Smooth muscle cell (in vitro differentiated cells): ENCODE results near the gene CTXN3. TPM values are rescaled to one million over a fixed set of nuclear protein-coding genes. Genes with fewer than 3 reads are reported as not detected.

Experiments used
- DNase-seq: peaks from one replicate; lab custom pipeline; 2025; ENCODE audit not compliant: unreplicated experiment; lab: John Stamatoyannopoulos, UW
- H2AFZ ChIP-seq: fragments of 200-600 bp; sonication (generic); 2 replicates; pipeline ENCODE4 v1.6.0; 2016; ENCODE audit warnings: antibody characterized with exemption, low read depth, mild to moderate bottlenecking
- H3F3A ChIP-seq: fragments of 200-600 bp; sonication (generic); 2 replicates; pipeline ENCODE4 v1.6.0; 2017; ENCODE audit warnings: antibody characterized with exemption, low read depth
- H3K27ac ChIP-seq: fragments of 200-600 bp; sonication (generic); 2 replicates; pipeline ENCODE4 v1.5.1; 2016; ENCODE audit warnings: low read depth, mild to moderate bottlenecking
- H3K27me3 ChIP-seq: fragments of 200-600 bp; sonication (generic); 2 replicates; pipeline ENCODE4 v1.6.1; 2016; ENCODE audit warnings: low read depth, mild to moderate bottlenecking
- H3K36me3 ChIP-seq: fragments of 200-600 bp; sonication (generic); 2 replicates; pipeline ENCODE4 v1.5.1; 2016; ENCODE audit warnings: low read depth
- H3K4me1 ChIP-seq: fragments of 200-600 bp; sonication (generic); 2 replicates; pipeline ENCODE4 v1.5.1; 2016; ENCODE audit warnings: low read depth
- H3K4me2 ChIP-seq: fragments of 200-600 bp; sonication (generic); 2 replicates; pipeline ENCODE4 v1.6.0; 2016; ENCODE audit warnings: mild to moderate bottlenecking
- H3K4me3 ChIP-seq: fragments of 200-600 bp; sonication (generic); 2 replicates; pipeline ENCODE4 v1.5.1; 2016; ENCODE audit warnings: mild to moderate bottlenecking
- H3K79me2 ChIP-seq: fragments of 200-600 bp; sonication (generic); 2 replicates; pipeline ENCODE4 v1.6.0; 2016; ENCODE audit warnings: low read depth, mild to moderate bottlenecking
- H3K9ac ChIP-seq: fragments of 200-600 bp; sonication (generic); 2 replicates; pipeline ENCODE4 v1.6.0; 2016; ENCODE audit warnings: low read depth
- H3K9me3 ChIP-seq: fragments of 200-600 bp; sonication (generic); replicated peaks from 2 replicates; pipeline ENCODE4 v1.5.1; 2016; ENCODE audit warnings: low read depth
- H4K20me1 ChIP-seq: fragments of 200-600 bp; sonication (generic); 2 replicates; pipeline ENCODE4 v1.6.0; 2016; ENCODE audit warnings: low read depth
- WGBS: methylation state at CpG from one replicate; pipeline ENCODE4 v1.1.7; 2016; ENCODE audit warnings: low lambda C conversion rate; 5-methylcytosine and 5-hydroxymethylcytosine counted together
- polyA plus RNA-seq: library from polyadenylated mRNA; unstranded; fragments of >200 nt; fragmentation: Nextera tagmentation; extraction: Ambion mirVana; gene quantifications from 2 replicates; pipeline ENCODE4 v1.2.1, GENCODE V29; 2016
- total RNA-seq: library from RNA; depleted of rRNA; stranded (reverse); fragments of >200 nt; gene quantifications from 2 replicates; pipeline ENCODE4 v1.2.3, GENCODE V29; 2014
- TF ChIP-seq, protein P1 (sequence below): fragments of 200-600 bp; sonication (generic); IDR thresholded peaks from 2 replicates; pipeline ENCODE4 v1.5.1; 2017; ENCODE audit warnings: borderline replicate concordance, mild to moderate bottlenecking, antibody characterized with exemption; ENCODE audit not compliant: insufficient read depth, poor library complexity, severe bottlenecking

Gene CTXN3
- total and polyA plus RNA-seq, 2 experiments from 2014 or later = not detected

GRCh38 chr5:127612441-127613141 lies 36.3 kb upstream of the CTXN3 start:
- WGBS = 92% methylated on average over 4 of the region's 4 CpGs
- TF ChIP-seq, protein P1, sequence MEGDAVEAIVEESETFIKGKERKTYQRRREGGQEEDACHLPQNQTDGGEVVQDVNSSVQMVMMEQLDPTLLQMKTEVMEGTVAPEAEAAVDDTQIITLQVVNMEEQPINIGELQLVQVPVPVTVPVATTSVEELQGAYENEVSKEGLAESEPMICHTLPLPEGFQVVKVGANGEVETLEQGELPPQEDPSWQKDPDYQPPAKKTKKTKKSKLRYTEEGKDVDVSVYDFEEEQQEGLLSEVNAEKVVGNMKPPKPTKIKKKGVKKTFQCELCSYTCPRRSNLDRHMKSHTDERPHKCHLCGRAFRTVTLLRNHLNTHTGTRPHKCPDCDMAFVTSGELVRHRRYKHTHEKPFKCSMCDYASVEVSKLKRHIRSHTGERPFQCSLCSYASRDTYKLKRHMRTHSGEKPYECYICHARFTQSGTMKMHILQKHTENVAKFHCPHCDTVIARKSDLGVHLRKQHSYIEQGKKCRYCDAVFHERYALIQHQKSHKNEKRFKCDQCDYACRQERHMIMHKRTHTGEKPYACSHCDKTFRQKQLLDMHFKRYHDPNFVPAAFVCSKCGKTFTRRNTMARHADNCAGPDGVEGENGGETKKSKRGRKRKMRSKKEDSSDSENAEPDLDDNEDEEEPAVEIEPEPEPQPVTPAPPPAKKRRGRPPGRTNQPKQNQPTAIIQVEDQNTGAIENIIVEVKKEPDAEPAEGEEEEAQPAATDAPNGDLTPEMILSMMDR = no peak
- DNase-seq = no peak
- Histone ChIP-seq H3K4me2 (no peak overlapping the region), H3K9ac (no peak overlapping the region), H3K36me3 (no peaks in the 10 kb centered on the region), H3K4me1 (peaks cover 19% of the 10 kb centered on the region), H3K4me3 (no peak overlapping the region), H3K9me3 (no peaks in the 10 kb centered on the region), H3F3A (peaks cover 7% of the 10 kb centered on the region), H4K20me1 (no peaks in the 10 kb centered on the region), H3K27ac (no peak overlapping the region), H3K27me3 (no peaks in the 10 kb centered on the region), H3K79me2 (no peaks in the 10 kb centered on the region), H2AFZ (no peak overlapping the region)

DNA sequence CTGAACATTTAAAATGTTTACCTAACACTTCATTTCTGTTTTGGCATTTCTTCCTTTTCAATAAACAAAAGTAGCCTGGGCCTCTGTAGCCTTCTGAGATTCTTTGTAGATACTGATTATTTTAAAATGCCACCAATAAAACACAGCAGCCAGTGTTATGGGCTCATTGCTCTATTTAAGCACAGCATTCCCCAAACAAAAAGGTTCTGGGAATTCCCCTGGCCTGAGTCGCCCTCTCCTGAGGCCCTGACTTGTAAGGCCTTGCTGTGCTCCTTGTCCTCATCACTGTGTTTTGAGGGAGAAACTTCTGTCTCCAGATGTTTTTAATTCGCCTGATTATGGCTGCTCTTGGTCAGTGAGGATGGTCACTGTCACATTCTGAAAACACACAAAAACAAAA lies 33.0 kb upstream of the CTXN3 start:
- H4K20me1 ChIP-seq = no peaks in the 10 kb centered on the region
- 29% methylated on average over 2 of the region's 2 CpGs for WGBS
- no peaks in the 10 kb centered on the region for H3K79me2 ChIP-seq
- H3K9me3 ChIP-seq = no peaks in the 10 kb centered on the region
- peaks cover 7% of the 10 kb centered on the region for H3F3A ChIP-seq
- H3K4me2 ChIP-seq = peak overlapping the region; percentile 37
- H3K4me3 ChIP-seq = no peak overlapping the region
- peak overlapping the region; percentile 56 for H2AFZ ChIP-seq
- no peak for DNase-seq
- H3K4me1 ChIP-seq = peaks cover 11% of the 10 kb centered on the region
- peak overlapping the region; percentile 66 for H3K27ac ChIP-seq
- no peak overlapping the region for H3K9ac ChIP-seq
- no peaks in the 10 kb centered on the region for H3K36me3 ChIP-seq
- TF ChIP-seq, protein P1 = no peak
- no peaks in the 10 kb centered on the region for H3K27me3 ChIP-seq

- H3K36me3 ChIP-seq = no peaks in the 10 kb centered on the region
- no peaks in the 10 kb centered on the region for H3K27me3 ChIP-seq
- TF ChIP-seq, protein P1 = no peak
- no peak overlapping the region for H3K4me2 ChIP-seq
- DNase-seq = no peak
- H3F3A ChIP-seq = peaks cover 7% of the 10 kb centered on the region
- peak overlapping the region; percentile 18 for H3K27ac ChIP-seq
- H3K4me1 ChIP-seq = peaks cover 11% of the 10 kb centered on the region
- H3K9me3 ChIP-seq = no peaks in the 10 kb centered on the region
- H2AFZ ChIP-seq = no peak overlapping the region
- no peak overlapping the region for H3K9ac ChIP-seq
- H3K4me3 ChIP-seq = no peak overlapping the region
- 82% methylated on average over 5 of the region's 5 CpGs for WGBS
- H4K20me1 ChIP-seq = no peaks in the 10 kb centered on the region
- H3K79me2 ChIP-seq = no peaks in the 10 kb centered on the region
Observed at GRCh38 chr5:127619908-127620479, 28.9 kb upstream of the CTXN3 start.
